ENCODE results near the gene RUNDC1.

The RUNDC1 gene

GRCh38 chr17:43020030-43020621 lies 39.8 kb downstream of the RUNDC1 start:
- no peak for DNase-seq

- DNase-seq: peak; percentile 67
Measured at GRCh38 chr17:43020789-43021740, 40.7 kb downstream of the RUNDC1 start.

- DNase-seq: peak; percentile 81
Measured at GRCh38 chr17:43021741-43022512, 41.6 kb downstream of the RUNDC1 start, which contains the start of gene VAT1. VAT1 (minus strand) TSS chr17:43022385; CDS start chr17:43022322, 63 bp downstream.

GRCh38 chr17:43024407-43025289 lies 44.3 kb downstream of the RUNDC1 start, which contains the start of gene RND2:
RND2 (plus strand) TSS chr17:43025231; CDS start chr17:43025348, 117 bp downstream.
- peak; percentile 96 for DNase-seq

- DNase-seq: no peak
Measured at GRCh38 chr17:43025290-43025657, 44.9 kb downstream of the RUNDC1 start.

- no peak for DNase-seq
Measured at GRCh38 chr17:43025766-43026537, 45.6 kb downstream of the RUNDC1 start.

GRCh38 chr17:43026595-43026994 lies 46.2 kb downstream of the RUNDC1 start:
- no peak for DNase-seq

GRCh38 chr17:43027091-43028032 lies 47.0 kb downstream of the RUNDC1 start:
- no peak for DNase-seq

GRCh38 chr17:43028221-43028861 lies 48.0 kb downstream of the RUNDC1 start:
- no peak for DNase-seq

- DNase-seq: no peak
Measured at GRCh38 chr17:43030137-43030767, 49.9 kb downstream of the RUNDC1 start.

- no peak for DNase-seq
Measured at GRCh38 chr17:43031666-43032065, 51.3 kb downstream of the RUNDC1 start.

GRCh38 chr17:43033948-43034881 lies 53.9 kb downstream of the RUNDC1 start:
- DNase-seq: no peak

- DNase-seq: no peak
Measured at GRCh38 chr17:43034894-43035293, 54.5 kb downstream of the RUNDC1 start.

- DNase-seq: no peak
Measured at GRCh38 chr17:43039646-43040045, 59.3 kb downstream of the RUNDC1 start.

- DNase-seq: no peak
Measured at GRCh38 chr17:43040655-43041054, 60.3 kb downstream of the RUNDC1 start.

GRCh38 chr17:43042025-43042628 lies 61.8 kb downstream of the RUNDC1 start:
- no peak for DNase-seq
